Measurements from ENCODE around the gene BCOR.

Gene BCOR

GRCh38 chrX:40112996-40113395 is 15.2 kb upstream of the BCOR start:
- DNase-seq (ENCODE audit: low spot score): no peak

GRCh38 chrX:40111868-40112267 is 14.1 kb upstream of the BCOR start:
- DNase-seq (ENCODE audit: low spot score): no peak

- DNase-seq (ENCODE audit: low spot score): peak; percentile 60
Measured at GRCh38 chrX:40109288-40110008, 11.7 kb upstream of the BCOR start.

GRCh38 chrX:40108959-40109287 is 11.2 kb upstream of the BCOR start:
- peak; percentile 89 for DNase-seq (ENCODE audit: low spot score)

- DNase-seq (ENCODE audit: low spot score): peak; percentile 48
Measured at GRCh38 chrX:40108162-40108958, 10.6 kb upstream of the BCOR start.

- peak; percentile 44 for DNase-seq (ENCODE audit: low spot score)
Measured at GRCh38 chrX:40107291-40108161, 9.8 kb upstream of the BCOR start.

GRCh38 chrX:40106676-40107290 is 9.0 kb upstream of the BCOR start:
- DNase-seq (ENCODE audit: low spot score): peak; percentile 15

- peak; percentile 66 for DNase-seq (ENCODE audit: low spot score)
Measured at GRCh38 chrX:40105835-40106675, 8.3 kb upstream of the BCOR start.

GRCh38 chrX:40104985-40105834 is 7.5 kb upstream of the BCOR start:
- peak; percentile 48 for DNase-seq (ENCODE audit: low spot score)

- peak; percentile 70 for DNase-seq (ENCODE audit: low spot score)
Measured at GRCh38 chrX:40104630-40104984, 6.8 kb upstream of the BCOR start.

GRCh38 chrX:40103565-40104323 is 6.0 kb upstream of the BCOR start:
- no peak for DNase-seq (ENCODE audit: low spot score)

- no peak for DNase-seq (ENCODE audit: low spot score)
Measured at GRCh38 chrX:40102393-40103381, 4.9 kb upstream of the BCOR start.

GRCh38 chrX:40101430-40101802 is 3.7 kb upstream of the BCOR start:
- no peak for DNase-seq (ENCODE audit: low spot score)

GRCh38 chrX:40100537-40101429 is 3.0 kb upstream of the BCOR start:
- no peak for DNase-seq (ENCODE audit: low spot score)

GRCh38 chrX:40100141-40100536 is 2.4 kb upstream of the BCOR start:
- peak; percentile 32 for DNase-seq (ENCODE audit: low spot score)

- peak; percentile 29 for DNase-seq (ENCODE audit: low spot score)
Measured at GRCh38 chrX:40099055-40099958, 1.5 kb upstream of the BCOR start.
